Stomach (tissue), 9 donors: ENCODE data around the gene ACE. TPM values are rescaled to one million over a fixed set of nuclear protein-coding genes. Genes with fewer than 3 reads are reported as not detected.
A peak's percentile ranks its signal among the peaks of the same experiment; 100 is the strongest.

ENCODE experiments used
- DNase-seq, 2 donors: peaks; one replicate each; pipeline versions ENCODE4 v3.0.0 to v3.0.0-alpha.2; 2013 to 2019
- H3K27ac ChIP-seq, 5 donors: fragments of 200-600 bp in 4 of 5; sonication (generic) in 4 of 5; one replicate each; pipeline ENCODE4 v1.5.1; 2013 to 2019; ENCODE audit warnings: mild to moderate bottlenecking in 1 of 5, moderate library complexity in 1 of 5
- H3K27me3 ChIP-seq, 3 donors: fragments of 200-600 bp; sonication (generic); one replicate each; pipeline ENCODE4 v1.5.1; 2017 to 2019; ENCODE audit warnings: mixed run types in 1 of 3
- H3K36me3 ChIP-seq, 4 donors: fragments of 200-600 bp; sonication (generic); 1 replicate in 3 of 4; 2 replicates in 1 of 4; pipeline ENCODE4 v1.5.1; 2016 to 2019
- H3K4me1 ChIP-seq, 4 donors: fragments of 200-600 bp; sonication (generic); one replicate each; pipeline ENCODE4 v1.5.1; 2016 to 2019
- H3K4me3 ChIP-seq, 4 donors: fragments of 200-600 bp; sonication (generic) in 3 of 4; one replicate each; pipeline ENCODE4 v1.5.1; 2016 to 2019; ENCODE audit warnings: mild to moderate bottlenecking in 1 of 4
- H3K9me3 ChIP-seq, 4 donors: fragments of 200-600 bp; sonication (generic); one replicate each; pipeline ENCODE4 v1.5.1; 2016 to 2019
- EP300 ChIP-seq: sonication (generic); formaldehyde crosslinking; IDR thresholded peaks from one replicate; pipeline ENCODE4 v1.6.1; 2017; ENCODE audit warnings: antibody characterized with exemption
- POLR2A ChIP-seq, 4 donors: fragments of 450-650 bp; IDR thresholded peaks; one replicate each; pipeline ENCODE4 v1.6.1; 2016; ENCODE audit warnings: antibody characterized with exemption in 4 of 4, control low read depth in 2 of 4, mild to moderate bottlenecking in 1 of 4, moderate library complexity in 1 of 4
- POLR2AphosphoS5 ChIP-seq, 3 donors: sonication (generic); formaldehyde crosslinking; IDR thresholded peaks; one replicate each; pipeline ENCODE4 v1.6.1; 2016; ENCODE audit warnings: antibody characterized with exemption in 3 of 3
- WGBS, 5 donors: extraction: QIAGEN DNeasy Blood & Tissue Kit in 3 of 5; methylation state at CpG; one replicate each; pipeline versions ENCODE4 v1.1.5 to v1.1.7; 2013 to 2018; 5-methylcytosine and 5-hydroxymethylcytosine counted together
- intact Hi-C: fragments of 100-400 bp; cut with DNase I; formaldehyde crosslinking; loops from one replicate; pipeline ENCODE4 v1.15.1; 2023; ENCODE audit warnings: low total_unique reads
- polyA plus RNA-seq, 3 donors: library from polyadenylated mRNA; stranded (reverse); fragments of 200-250 nt; gene quantifications; one replicate each; pipeline ENCODE4 v1.2.3, GENCODE V29; 2013
- total RNA-seq, 5 donors: library from RNA; depleted of rRNA; stranded (reverse); fragments of >200 nt; gene quantifications; one replicate each; pipeline versions ENCODE4 v1.1.0 to v1.2.3, GENCODE V29; 2014 to 2016
- TF ChIP-seq, protein P1 (sequence below), 7 experiments: fragments of 450-650 bp in 4 of 7; fragments of 200-600 bp in 3 of 7; sonication (generic) in 3 of 7; IDR thresholded peaks; one replicate each; pipeline ENCODE4 v1.5.1; 2016 to 2019; ENCODE audit warnings: antibody characterized with exemption in 7 of 7, control low read depth in 2 of 7, mild to moderate bottlenecking in 1 of 7
- donor health status: healthy with polysubstance abuse.
- donor health status: Bipolar disorder and iron deficiency.
- donor health status: healthy.

ACE gene
- total and polyA plus RNA-seq, 8 donors, result 1.3 to 232 (median 4.4) TPM

DNA sequence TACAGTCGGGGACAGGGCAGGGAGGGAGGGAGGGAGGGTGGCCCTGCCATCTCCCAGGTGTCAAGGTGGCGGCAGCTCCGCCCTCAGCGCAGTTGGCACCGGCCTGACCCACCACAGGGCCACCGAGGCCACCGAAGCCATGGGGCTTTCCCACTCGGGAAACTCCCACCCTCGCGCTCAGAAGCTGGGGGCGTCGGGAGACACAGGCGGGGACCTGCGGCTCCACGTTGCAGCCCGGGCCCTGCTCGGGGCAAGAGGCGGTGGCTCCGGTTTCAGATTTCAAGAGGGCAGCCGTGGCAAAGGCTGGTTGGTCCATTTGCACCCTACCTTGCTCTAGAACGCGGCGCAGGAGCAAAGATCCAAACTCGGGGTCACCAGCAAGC is 31.3 kb upstream of the ACE start:
- peak; percentile 69 to 76 for DNase-seq
- intact Hi-C loops, result no loop called here
- H3K4me3 ChIP-seq, result peak overlapping the region; percentile 61 to 81 (median 72)
- whole genome bisulfite sequencing, 5 donors, result 1 to 14% (median 3%) methylated on average over 4 to 24 of the region's 24 CpGs
- peak in 1 of 3 donors; percentile 4 for TF ChIP-seq POLR2AphosphoS5 (IDR thresholded peaks at IDR 0.05)
- TF ChIP-seq, protein P1, sequence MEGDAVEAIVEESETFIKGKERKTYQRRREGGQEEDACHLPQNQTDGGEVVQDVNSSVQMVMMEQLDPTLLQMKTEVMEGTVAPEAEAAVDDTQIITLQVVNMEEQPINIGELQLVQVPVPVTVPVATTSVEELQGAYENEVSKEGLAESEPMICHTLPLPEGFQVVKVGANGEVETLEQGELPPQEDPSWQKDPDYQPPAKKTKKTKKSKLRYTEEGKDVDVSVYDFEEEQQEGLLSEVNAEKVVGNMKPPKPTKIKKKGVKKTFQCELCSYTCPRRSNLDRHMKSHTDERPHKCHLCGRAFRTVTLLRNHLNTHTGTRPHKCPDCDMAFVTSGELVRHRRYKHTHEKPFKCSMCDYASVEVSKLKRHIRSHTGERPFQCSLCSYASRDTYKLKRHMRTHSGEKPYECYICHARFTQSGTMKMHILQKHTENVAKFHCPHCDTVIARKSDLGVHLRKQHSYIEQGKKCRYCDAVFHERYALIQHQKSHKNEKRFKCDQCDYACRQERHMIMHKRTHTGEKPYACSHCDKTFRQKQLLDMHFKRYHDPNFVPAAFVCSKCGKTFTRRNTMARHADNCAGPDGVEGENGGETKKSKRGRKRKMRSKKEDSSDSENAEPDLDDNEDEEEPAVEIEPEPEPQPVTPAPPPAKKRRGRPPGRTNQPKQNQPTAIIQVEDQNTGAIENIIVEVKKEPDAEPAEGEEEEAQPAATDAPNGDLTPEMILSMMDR (IDR thresholded peaks at IDR 0.05), result no peak
- H3K36me3 ChIP-seq, result no peaks in the 10 kb centered on the region
- H3K27me3 ChIP-seq, result peaks cover 0 to 6% (median 0%) of the 10 kb centered on the region in 3 donors
- H3K27ac ChIP-seq, result peak overlapping the region; percentile 89 to 97 (median 95)
- no peaks in the 10 kb centered on the region for H3K9me3 ChIP-seq
- peaks cover 27 to 69% (median 54%) of the 10 kb centered on the region in 4 donors for H3K4me1 ChIP-seq

DNA sequence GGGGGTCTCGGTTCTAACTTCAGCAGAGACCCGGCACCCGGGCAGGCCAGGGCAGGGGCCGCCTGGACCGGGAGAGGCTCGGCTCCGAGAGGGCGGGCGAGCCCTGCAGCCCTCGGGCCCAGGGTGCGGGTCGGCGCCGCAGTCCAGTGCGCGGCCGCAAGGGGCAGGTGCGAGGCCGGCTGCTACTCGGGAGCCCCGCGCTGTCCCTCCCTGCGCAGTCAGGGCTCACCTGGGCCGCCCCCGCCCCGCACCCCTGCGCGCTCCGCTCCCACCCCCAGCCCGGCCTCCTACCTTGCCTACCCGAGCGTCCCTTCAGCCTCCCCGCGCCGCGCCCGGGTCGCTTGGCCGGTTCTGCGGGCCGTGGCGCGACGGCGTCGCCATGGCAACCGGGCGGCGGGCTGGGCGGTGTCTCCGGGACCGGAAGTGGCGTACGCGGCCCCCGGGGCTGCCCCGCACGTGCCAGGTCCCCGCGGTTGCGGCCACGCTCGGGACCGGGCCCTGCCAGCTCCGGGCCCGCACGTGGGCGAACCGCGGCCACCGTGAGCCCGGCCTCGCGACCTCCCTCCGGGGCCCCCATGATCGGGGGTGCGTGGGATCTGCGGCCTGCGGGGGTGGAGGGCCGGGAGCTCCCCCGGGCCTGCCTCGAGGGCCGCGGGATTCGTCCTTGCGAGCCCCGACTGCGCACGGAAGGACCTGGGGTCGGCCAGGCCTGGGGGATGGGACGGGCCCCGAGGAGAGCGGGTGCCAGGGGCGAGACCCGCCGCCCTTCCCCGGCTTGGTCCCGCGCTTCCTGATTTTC is 30.7 kb upstream of the ACE start, which contains the start of gene CYB561:
Gene CYB561, minus strand, starts transcription at position 353 of the 799 bp plus-strand sequence. CDS start 8,759 bp downstream, outside the sequence.
- H3K4me3 ChIP-seq, result peak within 1 kb of the TSS; percentile 61 to 81 (median 72)
- 0 to 1% (median 0%) methylated on average over 35 to 99 of the region's 99 CpGs for WGBS, 5 donors
- peak; percentile 90 to 95 for DNase-seq
- H3K4me1 ChIP-seq, result peaks cover 27 to 64% (median 52%) of the 10 kb centered on the region in 4 donors
- no peaks in the 10 kb centered on the region for H3K36me3 ChIP-seq
- peak in 1 of 3 donors; percentile 54 for TF ChIP-seq POLR2AphosphoS5 (IDR thresholded peaks at IDR 0.05)
- TF ChIP-seq, protein P1 (IDR thresholded peaks at IDR 0.05), result peak in 4 of 7 experiments; percentile 19 to 74 (median 48)
- TF ChIP-seq EP300, result no peak
- peak within 1 kb of the TSS; percentile 89 to 97 (median 95) for H3K27ac ChIP-seq
- H3K9me3 ChIP-seq, result no peaks in the 10 kb centered on the region
- intact Hi-C loops, result no loop called here
- H3K27me3 ChIP-seq, result peaks cover 0 to 6% (median 0%) of the 10 kb centered on the region in 3 donors

DNA sequence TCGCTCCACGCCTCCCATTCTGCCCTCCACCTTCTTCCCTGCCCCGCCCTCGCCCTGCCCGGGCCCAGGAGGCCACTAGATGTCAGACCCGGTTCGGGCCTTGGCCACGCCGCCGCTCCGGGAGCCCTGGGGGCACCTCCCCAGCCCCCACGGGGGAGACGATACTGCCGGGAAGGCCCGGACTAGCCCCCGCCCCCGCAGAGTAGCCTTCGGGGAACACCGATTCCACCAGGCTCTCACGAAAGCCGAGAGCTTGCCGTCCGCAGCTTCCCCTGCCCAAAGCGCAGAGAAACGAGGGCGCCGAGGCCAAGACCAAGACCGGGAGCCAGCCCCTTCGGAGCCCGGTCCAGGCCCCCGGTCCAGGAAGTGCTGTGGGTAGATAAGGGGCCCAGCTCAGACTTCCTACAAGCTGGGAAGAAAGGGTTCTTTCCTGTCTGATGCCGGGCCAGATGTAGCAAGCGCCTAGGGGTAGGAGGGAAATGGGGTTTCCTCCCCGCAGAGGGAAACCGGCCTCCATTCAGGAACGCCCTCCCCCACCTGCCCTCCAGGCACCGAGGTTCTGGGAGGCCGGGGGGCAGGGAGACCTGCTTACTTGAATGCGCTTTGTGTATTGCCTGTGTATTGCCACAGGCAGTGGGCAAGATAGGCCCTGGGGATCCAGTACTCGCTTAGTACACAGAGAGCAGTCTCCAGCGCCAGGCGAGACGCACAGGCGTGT is 29.9 kb upstream of the ACE start:
- Histone ChIP-seq H3K4me1 (peaks cover 27 to 57% (median 50%) of the 10 kb centered on the region in 4 donors), H3K27ac (peak overlapping the region; percentile 89 to 97 (median 95)), H3K9me3 (no peaks in the 10 kb centered on the region), H3K27me3 (peaks cover 0 to 6% (median 0%) of the 10 kb centered on the region in 3 donors), H3K36me3 (no peaks in the 10 kb centered on the region), H3K4me3 (peak overlapping the region; percentile 61 to 81 (median 72))
- intact Hi-C loops, result no loop called here
- peak in 2 of 3 donors; percentile 5 to 38 for TF ChIP-seq POLR2AphosphoS5 (IDR thresholded peaks at IDR 0.05)
- TF ChIP-seq POLR2A (IDR thresholded peaks at IDR 0.05), result no peak
- TF ChIP-seq EP300, result no peak
- TF ChIP-seq, protein P1 (IDR thresholded peaks at IDR 0.05), result peak in 2 of 7 experiments; percentile 7 to 14
- WGBS, 5 donors, result 9 to 22% (median 13%) methylated on average over 34 to 44 of the region's 44 CpGs
- DNase-seq, result peak; percentile 72 to 79

DNA sequence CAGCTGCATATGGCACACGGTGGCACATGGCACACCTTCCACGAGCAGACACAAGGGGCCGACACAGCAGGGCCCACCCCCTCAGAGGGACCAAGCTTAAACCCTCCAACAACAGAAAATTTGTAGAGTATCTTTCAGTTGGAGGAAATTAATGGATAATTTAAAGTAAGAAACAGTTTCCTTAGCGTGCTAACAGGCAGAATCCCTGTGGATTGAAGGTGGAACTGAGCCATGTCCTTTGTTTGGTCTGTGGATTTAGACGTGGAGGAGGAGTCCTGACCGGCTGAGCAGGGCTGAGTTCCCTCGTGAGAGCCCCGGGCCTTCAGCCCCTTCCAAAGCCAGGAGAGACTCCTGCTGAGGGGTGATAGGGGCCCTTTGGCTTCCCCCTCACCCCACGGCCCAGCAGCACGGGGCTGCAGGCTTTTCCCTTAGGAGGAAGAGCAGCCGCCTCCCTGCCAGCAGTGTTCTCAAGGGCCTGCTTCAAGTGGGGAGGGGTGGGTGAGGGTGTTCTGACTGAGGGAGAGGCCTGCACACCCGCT is 29.3 kb upstream of the ACE start:
- WGBS, 5 donors, result 14 to 28% (median 27%) methylated on average over 10 to 12 of the region's 12 CpGs
- peak; percentile 42 to 48 for DNase-seq
- no peaks in the 10 kb centered on the region for H3K36me3 ChIP-seq
- peak overlapping the region in 3 of 4 donors; percentile 61 to 81 (median 71) for H3K4me3 ChIP-seq
- no peaks in the 10 kb centered on the region for H3K9me3 ChIP-seq
- TF ChIP-seq, protein P1 (IDR thresholded peaks at IDR 0.05), result no peak
- H3K27ac ChIP-seq, result peak overlapping the region; percentile 89 to 97 (median 95)
- intact Hi-C loops, result no loop called here
- peaks cover 0 to 6% (median 0%) of the 10 kb centered on the region in 3 donors for H3K27me3 ChIP-seq
- H3K4me1 ChIP-seq, result peaks cover 27 to 52% (median 49%) of the 10 kb centered on the region in 4 donors
